ENCODE data around the gene BCLAF1.
A peak's percentile ranks its signal among the peaks of the same experiment; 100 is the strongest.
"Not testable (repeated sequence)": the region's sequence is repeated elsewhere in the genome, so short reads cannot be mapped to it uniquely, and the experiment has no call there.

The BCLAF1 gene

GRCh38 chr6:136244061-136244616 lies 45.5 kb downstream of the BCLAF1 start:
- no peak overlapping the region for H3K27ac Mint-ChIP-seq
- no peaks in the 10 kb centered on the region for H3K27me3 Mint-ChIP-seq
- no peak for DNase-seq
- peaks cover 88% of the 10 kb centered on the region for H3K36me3 Mint-ChIP-seq (ENCODE audit: low read depth)
- H3K9me3 Mint-ChIP-seq = no peaks in the 10 kb centered on the region
- no peak overlapping the region for H3K4me3 Mint-ChIP-seq
- H3K4me1 Mint-ChIP-seq (ENCODE audit: low read depth) = peaks cover 15% of the 10 kb centered on the region

GRCh38 chr6:136236466-136237293 lies 53.0 kb downstream of the BCLAF1 start:
- H3K27ac Mint-ChIP-seq = peak overlapping the region; percentile 29
- H3K9me3 Mint-ChIP-seq = no peaks in the 10 kb centered on the region
- H3K36me3 Mint-ChIP-seq (ENCODE audit: low read depth) = peaks cover 82% of the 10 kb centered on the region
- DNase-seq = no peak
- H3K4me3 Mint-ChIP-seq = no peak overlapping the region
- H3K27me3 Mint-ChIP-seq = no peaks in the 10 kb centered on the region
- H3K4me1 Mint-ChIP-seq (ENCODE audit: low read depth) = peaks cover 13% of the 10 kb centered on the region

- Mint-ChIP-seq H3K27me3 (no peaks in the 10 kb centered on the region), H3K4me3 (no peak overlapping the region), H3K36me3 (ENCODE audit: low read depth) (peaks cover 82% of the 10 kb centered on the region), H3K4me1 (ENCODE audit: low read depth) (peaks cover 13% of the 10 kb centered on the region), H3K27ac (no peak overlapping the region), H3K9me3 (no peaks in the 10 kb centered on the region)
- DNase-seq = no peak
Measured at GRCh38 chr6:136235233-136235564, 54.4 kb downstream of the BCLAF1 start.

GRCh38 chr6:136232701-136233100 lies 56.9 kb downstream of the BCLAF1 start:
- Mint-ChIP-seq H3K27ac (no peak overlapping the region), H3K9me3 (no peaks in the 10 kb centered on the region), H3K36me3 (ENCODE audit: low read depth) (peaks cover 68% of the 10 kb centered on the region), H3K4me3 (no peak overlapping the region), H3K27me3 (no peaks in the 10 kb centered on the region), H3K4me1 (ENCODE audit: low read depth) (peaks cover 13% of the 10 kb centered on the region)
- DNase-seq = no peak

GRCh38 chr6:136230219-136230853 lies 59.3 kb downstream of the BCLAF1 start:
- H3K4me3 Mint-ChIP-seq = no peak overlapping the region
- H3K9me3 Mint-ChIP-seq = no peaks in the 10 kb centered on the region
- no peak for DNase-seq
- H3K36me3 Mint-ChIP-seq (ENCODE audit: low read depth) = peaks cover 49% of the 10 kb centered on the region
- H3K27ac Mint-ChIP-seq = no peak overlapping the region
- peaks cover 14% of the 10 kb centered on the region for H3K4me1 Mint-ChIP-seq (ENCODE audit: low read depth)
- no peaks in the 10 kb centered on the region for H3K27me3 Mint-ChIP-seq

GRCh38 chr6:136228814-136229213 lies 60.8 kb downstream of the BCLAF1 start:
- Mint-ChIP-seq H3K36me3 (ENCODE audit: low read depth) (peaks cover 38% of the 10 kb centered on the region), H3K4me3 (no peak overlapping the region), H3K4me1 (ENCODE audit: low read depth) (peaks cover 18% of the 10 kb centered on the region), H3K27ac (no peak overlapping the region), H3K9me3 (peaks cover 4% of the 10 kb centered on the region), H3K27me3 (no peaks in the 10 kb centered on the region)
- no peak for DNase-seq

GRCh38 chr6:136226674-136227377 lies 62.8 kb downstream of the BCLAF1 start:
- H3K27me3 Mint-ChIP-seq = no peaks in the 10 kb centered on the region
- H3K4me3 Mint-ChIP-seq = peak overlapping the region; percentile 35
- DNase-seq = no peak
- peaks cover 4% of the 10 kb centered on the region for H3K9me3 Mint-ChIP-seq
- peaks cover 21% of the 10 kb centered on the region for H3K36me3 Mint-ChIP-seq (ENCODE audit: low read depth)
- peaks cover 18% of the 10 kb centered on the region for H3K4me1 Mint-ChIP-seq (ENCODE audit: low read depth)
- H3K27ac Mint-ChIP-seq = no peak overlapping the region

GRCh38 chr6:136226027-136226673 lies 63.5 kb downstream of the BCLAF1 start:
- Mint-ChIP-seq H3K36me3 (ENCODE audit: low read depth) (peaks cover 17% of the 10 kb centered on the region), H3K4me1 (ENCODE audit: low read depth) (peaks cover 18% of the 10 kb centered on the region), H3K4me3 (peak overlapping the region; percentile 35), H3K9me3 (peaks cover 4% of the 10 kb centered on the region), H3K27ac (peak overlapping the region; percentile 38), H3K27me3 (no peaks in the 10 kb centered on the region)
- peak; percentile 61 for DNase-seq

- H3K27me3 Mint-ChIP-seq = no peaks in the 10 kb centered on the region
- peaks cover 18% of the 10 kb centered on the region for H3K4me1 Mint-ChIP-seq (ENCODE audit: low read depth)
- H3K36me3 Mint-ChIP-seq (ENCODE audit: low read depth) = peaks cover 11% of the 10 kb centered on the region
- H3K27ac Mint-ChIP-seq = no peak overlapping the region
- no peak overlapping the region for H3K4me3 Mint-ChIP-seq
- peak; percentile 46 for DNase-seq
- peaks cover 4% of the 10 kb centered on the region for H3K9me3 Mint-ChIP-seq
Measured at GRCh38 chr6:136225496-136225895, 64.2 kb downstream of the BCLAF1 start.

GRCh38 chr6:136224974-136225373 lies 64.7 kb downstream of the BCLAF1 start:
- H3K9me3 Mint-ChIP-seq; H3K4me3 Mint-ChIP-seq; H3K27ac Mint-ChIP-seq; DNase-seq; H3K27me3 Mint-ChIP-seq; H3K36me3 Mint-ChIP-seq (ENCODE audit: low read depth): not testable (repeated sequence)
- peaks cover 18% of the 10 kb centered on the region for H3K4me1 Mint-ChIP-seq (ENCODE audit: low read depth)

- H3K36me3 Mint-ChIP-seq (ENCODE audit: low read depth) = no peaks in the 10 kb centered on the region
- H3K4me3 Mint-ChIP-seq = no peak overlapping the region
- H3K9me3 Mint-ChIP-seq = peaks cover 6% of the 10 kb centered on the region
- H3K27me3 Mint-ChIP-seq = no peaks in the 10 kb centered on the region
- no peaks in the 10 kb centered on the region for H3K4me1 Mint-ChIP-seq (ENCODE audit: low read depth)
- DNase-seq = no peak
- H3K27ac Mint-ChIP-seq = no peak overlapping the region
Measured at GRCh38 chr6:136216503-136217401, 72.9 kb downstream of the BCLAF1 start.

- no peaks in the 10 kb centered on the region for H3K27me3 Mint-ChIP-seq
Measured at GRCh38 chr6:136213853-136214252, 75.8 kb downstream of the BCLAF1 start.

GRCh38 chr6:136213012-136213539 lies 76.6 kb downstream of the BCLAF1 start:
- Mint-ChIP-seq H3K27me3 (no peaks in the 10 kb centered on the region), H3K27ac (no peak overlapping the region), H3K9me3 (no peaks in the 10 kb centered on the region), H3K4me3 (no peak overlapping the region), H3K4me1 (ENCODE audit: low read depth) (no peaks in the 10 kb centered on the region), H3K36me3 (ENCODE audit: low read depth) (no peaks in the 10 kb centered on the region)
- DNase-seq = no peak

More at GRCh38 chr6:136213853-136214252, 75.8 kb downstream of the BCLAF1 start:
- DNase-seq = no peak
- no peaks in the 10 kb centered on the region for H3K9me3 Mint-ChIP-seq
- H3K4me3 Mint-ChIP-seq = no peak overlapping the region
- no peak overlapping the region for H3K27ac Mint-ChIP-seq
- H3K4me1 Mint-ChIP-seq (ENCODE audit: low read depth) = no peaks in the 10 kb centered on the region
- no peaks in the 10 kb centered on the region for H3K36me3 Mint-ChIP-seq (ENCODE audit: low read depth)
